C4-2B (cell line): ENCODE measurements around the gene CSMD2.

Experiments used
- ZFX ChIP-seq: fragments of 450-650 bp; IDR thresholded peaks from 2 replicates; pipeline ENCODE4 v1.6.1; 2017
- TF ChIP-seq, protein P1 (sequence below): fragments of 450-650 bp; conservative IDR thresholded peaks from 2 replicates; pipeline ENCODE4 v1.5.1; 2017; ENCODE audit warnings: mild to moderate bottlenecking

DNA sequence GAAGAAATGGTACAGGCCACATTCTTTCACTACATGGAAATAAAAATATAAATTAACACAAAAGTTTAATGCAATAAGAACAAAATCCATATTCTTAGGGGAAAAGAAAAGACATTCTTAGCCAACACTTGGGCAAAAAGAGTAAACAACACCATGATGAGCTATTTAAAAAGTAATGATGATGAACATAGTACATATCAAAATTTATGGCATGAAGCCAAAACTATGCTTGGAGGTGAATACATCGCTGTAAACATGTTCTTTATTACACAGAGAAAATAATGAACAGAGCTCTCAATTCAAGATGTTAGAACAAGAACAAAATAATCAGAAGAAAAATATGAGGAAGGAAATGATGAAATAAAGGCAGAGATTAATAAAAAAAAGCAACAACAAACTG lies 534.3 kb downstream of the CSMD2 start:
- TF ChIP-seq, protein P1, sequence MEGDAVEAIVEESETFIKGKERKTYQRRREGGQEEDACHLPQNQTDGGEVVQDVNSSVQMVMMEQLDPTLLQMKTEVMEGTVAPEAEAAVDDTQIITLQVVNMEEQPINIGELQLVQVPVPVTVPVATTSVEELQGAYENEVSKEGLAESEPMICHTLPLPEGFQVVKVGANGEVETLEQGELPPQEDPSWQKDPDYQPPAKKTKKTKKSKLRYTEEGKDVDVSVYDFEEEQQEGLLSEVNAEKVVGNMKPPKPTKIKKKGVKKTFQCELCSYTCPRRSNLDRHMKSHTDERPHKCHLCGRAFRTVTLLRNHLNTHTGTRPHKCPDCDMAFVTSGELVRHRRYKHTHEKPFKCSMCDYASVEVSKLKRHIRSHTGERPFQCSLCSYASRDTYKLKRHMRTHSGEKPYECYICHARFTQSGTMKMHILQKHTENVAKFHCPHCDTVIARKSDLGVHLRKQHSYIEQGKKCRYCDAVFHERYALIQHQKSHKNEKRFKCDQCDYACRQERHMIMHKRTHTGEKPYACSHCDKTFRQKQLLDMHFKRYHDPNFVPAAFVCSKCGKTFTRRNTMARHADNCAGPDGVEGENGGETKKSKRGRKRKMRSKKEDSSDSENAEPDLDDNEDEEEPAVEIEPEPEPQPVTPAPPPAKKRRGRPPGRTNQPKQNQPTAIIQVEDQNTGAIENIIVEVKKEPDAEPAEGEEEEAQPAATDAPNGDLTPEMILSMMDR, result no peak
- TF ChIP-seq ZFX, result no peak
